Liver (tissue), 9 donors: ENCODE measurements around the gene NDUFS6. TPM values are rescaled to one million over a fixed set of nuclear protein-coding genes. Genes with fewer than 3 reads are reported as not detected.

Source experiments
- DNase-seq: peaks from one replicate; pipeline ENCODE4 v3.0.0-alpha.2; 2017; ENCODE audit warnings: low spot score
- H3K27ac ChIP-seq, 2 donors: one replicate each; pipeline ENCODE4 v1.7.0; 2013; ENCODE audit warnings: inconsistent platforms in 2 of 2, low read length in 2 of 2, control low read depth in 1 of 2, low read depth in 1 of 2, mild to moderate bottlenecking in 1 of 2
- H3K27me3 ChIP-seq, 4 donors: one replicate each; pipeline versions ENCODE4 v1.6.1 to v1.7.0; 2013; ENCODE audit warnings: low read length in 3 of 4, inconsistent platforms in 1 of 4, mild to moderate bottlenecking in 1 of 4, moderate library complexity in 1 of 4; ENCODE audit not compliant: control insufficient read depth in 4 of 4, insufficient read depth in 4 of 4
- H3K36me3 ChIP-seq, 4 donors: one replicate each; pipeline versions ENCODE4 v1.6.1 to v1.7.0; 2013; ENCODE audit warnings: low read length in 3 of 4, mild to moderate bottlenecking in 3 of 4, low read depth in 1 of 4, moderate library complexity in 1 of 4; ENCODE audit not compliant: control insufficient read depth in 4 of 4, insufficient read depth in 3 of 4
- H3K4me1 ChIP-seq, 4 donors: one replicate each; pipeline versions ENCODE4 v1.6.1 to v1.7.0; 2013; ENCODE audit warnings: low read length in 3 of 4, mild to moderate bottlenecking in 3 of 4, moderate library complexity in 1 of 4; ENCODE audit not compliant: control insufficient read depth in 4 of 4, insufficient read depth in 4 of 4
- H3K4me3 ChIP-seq, 3 donors: one replicate each; pipeline versions ENCODE4 v1.6.1 to v1.7.0; 2013; ENCODE audit warnings: low read length in 3 of 3, control low read depth in 1 of 3, low read depth in 1 of 3, mild to moderate bottlenecking in 1 of 3
- H3K9ac ChIP-seq, 2 donors: one replicate each; pipeline ENCODE4 v1.7.0; 2013; ENCODE audit warnings: low read length in 2 of 2, mild to moderate bottlenecking in 2 of 2, moderate library complexity in 2 of 2, control low read depth in 1 of 2, low read depth in 1 of 2
- H3K9me3 ChIP-seq, 4 donors: one replicate each; pipeline versions ENCODE4 v1.6.1 to v1.7.0; 2013; ENCODE audit warnings: low read length in 3 of 4; ENCODE audit not compliant: control insufficient read depth in 4 of 4
- ATF3 ChIP-seq: IDR thresholded peaks from 2 replicates; pipeline ENCODE4 v1.6.1; 2016; ENCODE audit warnings: antibody characterized with exemption
- EGR1 ChIP-seq, 2 donors: IDR thresholded peaks; 2 replicates each; pipeline ENCODE4 v1.6.1; 2016 to 2018; ENCODE audit warnings: antibody characterized with exemption in 2 of 2, low read depth in 2 of 2
- FOXA2 ChIP-seq: IDR thresholded peaks from 2 replicates; pipeline ENCODE4 v1.6.1; 2016; ENCODE audit warnings: antibody characterized with exemption
- HNF4A ChIP-seq, 2 donors: conservative IDR thresholded peaks; 2 replicates each; pipeline ENCODE4 v1.6.1; 2016; ENCODE audit warnings: antibody characterized with exemption in 2 of 2, mild to moderate bottlenecking in 2 of 2
- MAX ChIP-seq: IDR thresholded peaks from 2 replicates; pipeline ENCODE4 v1.6.1; 2016; ENCODE audit warnings: antibody characterized with exemption
- RAD21 ChIP-seq, 2 donors: IDR thresholded peaks; 2 replicates each; pipeline ENCODE4 v1.6.1; 2016; ENCODE audit warnings: antibody characterized with exemption in 2 of 2, mild to moderate bottlenecking in 2 of 2
- REST ChIP-seq: IDR thresholded peaks from 2 replicates; pipeline ENCODE4 v1.6.1; 2016; ENCODE audit warnings: antibody characterized with exemption, mild to moderate bottlenecking
- RXRA ChIP-seq, 2 donors: IDR thresholded peaks; 2 replicates each; pipeline ENCODE4 v1.6.1; 2017 to 2018; ENCODE audit warnings: antibody characterized with exemption in 2 of 2, mild to moderate bottlenecking in 1 of 2
- SP1 ChIP-seq: IDR thresholded peaks from 2 replicates; pipeline ENCODE4 v1.6.1; 2018; ENCODE audit warnings: antibody characterized with exemption, mild to moderate bottlenecking
- YY1 ChIP-seq: IDR thresholded peaks from 2 replicates; pipeline ENCODE4 v1.6.1; 2016; ENCODE audit warnings: antibody characterized with exemption, mild to moderate bottlenecking
- ZBTB33 ChIP-seq: IDR thresholded peaks from 2 replicates; pipeline ENCODE4 v1.6.1; 2016; ENCODE audit warnings: antibody characterized with exemption
- WGBS: extraction: QIAGEN DNeasy Blood & Tissue Kit; methylation state at CpG from one replicate; pipeline ENCODE4 v1.1.7; 2013; 5-methylcytosine and 5-hydroxymethylcytosine counted together
- polyA plus RNA-seq, 2 donors: library from polyadenylated mRNA; stranded (reverse) in 1 of 2; unstranded in 1 of 2; fragments of 200-250 nt in 1 of 2; fragments of >200 nt in 1 of 2; fragmentation: Nextera tagmentation in 1 of 2; extraction: Ambion mirVana in 1 of 2; gene quantifications; one replicate each; pipeline versions ENCODE4 v1.2.1 to v1.2.3, GENCODE V29; 2013 to 2015
- total RNA-seq, 2 donors: library from RNA; depleted of rRNA; stranded (reverse); fragments of >200 nt; gene quantifications; one replicate each; pipeline ENCODE4 v1.2.3, GENCODE V29; 2014
- donor health status: healthy.
- donor health status: healthy.
- donor health status: healthy.
- donor health status: healthy.
- donor health status: healthy.

NDUFS6 gene
- total and polyA plus RNA-seq, 4 donors = 18.7 to 82.5 (median 47.3) TPM

GRCh38 chr5:1799110-1799601 lies 2.1 kb upstream of the NDUFS6 start:
- no peak for TF ChIP-seq FOXA2
- no peak for TF ChIP-seq RAD21 (IDR thresholded peaks at IDR 0.05)
- peak; percentile 44 to 60 for TF ChIP-seq RXRA (IDR thresholded peaks at IDR 0.05)
- TF ChIP-seq ATF3 = no peak
- no peak for TF ChIP-seq YY1
- no peak for TF ChIP-seq HNF4A (conservative IDR thresholded peaks at IDR 0.05)
- TF ChIP-seq EGR1 (IDR thresholded peaks at IDR 0.05; ENCODE audit: low read depth in 2 of 2) = no peak
- peak; percentile 47 for DNase-seq
- H3K27ac ChIP-seq = peak overlapping the region; percentile 53 to 84
- no peaks in the 10 kb centered on the region for H3K9me3 ChIP-seq
- peak overlapping the region; percentile 30 to 91 (median 79) for H3K4me3 ChIP-seq
- peaks cover 6 to 33% (median 22%) of the 10 kb centered on the region in 4 donors for H3K36me3 ChIP-seq
- peak overlapping the region; percentile 3 to 25 for H3K9ac ChIP-seq
- 1% methylated on average over 35 of the region's 35 CpGs for WGBS
- no peaks in the 10 kb centered on the region for H3K27me3 ChIP-seq
- H3K4me1 ChIP-seq = peaks cover 0 to 20% (median 13%) of the 10 kb centered on the region in 4 donors

- WGBS = 1% methylated on average over 68 of the region's 68 CpGs
- peaks cover 6 to 39% (median 28%) of the 10 kb centered on the region in 4 donors for H3K36me3 ChIP-seq
- no peaks in the 10 kb centered on the region for H3K9me3 ChIP-seq
- H3K4me1 ChIP-seq = peaks cover 0 to 20% (median 13%) of the 10 kb centered on the region in 4 donors
- peak within 1 kb of the TSS; percentile 83 to 84 for H3K27ac ChIP-seq
- peak within 1 kb of the TSS; percentile 76 to 95 for H3K9ac ChIP-seq
- peak; percentile 96 for DNase-seq
- H3K4me3 ChIP-seq = peak within 1 kb of the TSS; percentile 91 to 98 (median 92)
- TF ChIP-seq EGR1 (IDR thresholded peaks at IDR 0.05; ENCODE audit: low read depth in 2 of 2) (no peak), REST (peak; percentile 45), YY1 (peak; percentile 99), MAX (peak; percentile 15), FOXA2 (peak; percentile 11)
- no peaks in the 10 kb centered on the region for H3K27me3 ChIP-seq
Measured at GRCh38 chr5:1799602-1800471, 1.4 kb upstream of the NDUFS6 start, which contains the start of gene MRPL36. MRPL36 (minus strand) TSS chr5:1799837; CDS start chr5:1798935, 902 bp downstream.

- peaks cover 8 to 48% (median 35%) of the 10 kb centered on the region in 4 donors for H3K36me3 ChIP-seq
- peak; percentile 58 for DNase-seq
- 2% methylated on average over 28 of the region's 28 CpGs for WGBS
- peak overlapping the region; percentile 76 to 95 for H3K9ac ChIP-seq
- peak overlapping the region; percentile 91 to 98 (median 92) for H3K4me3 ChIP-seq
- no peaks in the 10 kb centered on the region for H3K9me3 ChIP-seq
- H3K27me3 ChIP-seq = no peaks in the 10 kb centered on the region
- H3K27ac ChIP-seq = peak overlapping the region; percentile 83 to 84
- H3K4me1 ChIP-seq = peaks cover 0 to 20% (median 13%) of the 10 kb centered on the region in 4 donors
- TF ChIP-seq ATF3 (no peak), ZBTB33 (no peak), RAD21 (IDR thresholded peaks at IDR 0.05) (no peak), SP1 (no peak), MAX (no peak), REST (no peak), FOXA2 (no peak), EGR1 (IDR thresholded peaks at IDR 0.05; ENCODE audit: low read depth in 2 of 2) (no peak)
Measured at GRCh38 chr5:1800472-1801221, 560 bp upstream of the NDUFS6 start.
